ENCODE data around the gene KCNIP4. TPM values are rescaled to one million over a fixed set of nuclear protein-coding genes. Genes with fewer than 3 reads are reported as not detected.

Gene KCNIP4
- total RNA-seq, 1 donor from 2014 or later = 0.53 TPM

- Histone ChIP-seq H3K4me3 (ENCODE audit: low read depth, low read length) (no peak overlapping the region), H3K36me3 (ENCODE audit: control insufficient read depth, insufficient read depth, low read length) (no peaks in the 10 kb centered on the region), H3K27me3 (ENCODE audit: control insufficient read depth, insufficient read depth, low read length) (no peaks in the 10 kb centered on the region)
- DNase-seq (ENCODE audit: low read depth) (no peak), FAIRE-seq (no peak)
- TF ChIP-seq CTCF (IDR thresholded peaks at IDR 0.05; ENCODE audit: insufficient read depth, low read length, severe bottlenecking) = no peak
Measured at GRCh38 chr4:21986307-21986706, 37.7 kb upstream of the KCNIP4 start.

GRCh38 chr4:21982087-21982486 lies 33.5 kb upstream of the KCNIP4 start:
- H3K36me3 ChIP-seq (ENCODE audit: control insufficient read depth, insufficient read depth, low read length) = no peaks in the 10 kb centered on the region
- no peak for FAIRE-seq
- H3K27me3 ChIP-seq (ENCODE audit: control insufficient read depth, insufficient read depth, low read length) = no peaks in the 10 kb centered on the region
- no peak overlapping the region for H3K4me3 ChIP-seq (ENCODE audit: low read depth, low read length)
- no peak for TF ChIP-seq CTCF (IDR thresholded peaks at IDR 0.05; ENCODE audit: insufficient read depth, low read length, severe bottlenecking)
- no peak for DNase-seq (ENCODE audit: low read depth)

- no peaks in the 10 kb centered on the region for H3K27me3 ChIP-seq (ENCODE audit: control insufficient read depth, insufficient read depth, low read length)
- FAIRE-seq = no peak
- no peak for TF ChIP-seq CTCF (IDR thresholded peaks at IDR 0.05; ENCODE audit: insufficient read depth, low read length, severe bottlenecking)
- no peak for DNase-seq (ENCODE audit: low read depth)
- H3K36me3 ChIP-seq (ENCODE audit: control insufficient read depth, insufficient read depth, low read length) = no peaks in the 10 kb centered on the region
- H3K4me3 ChIP-seq (ENCODE audit: low read depth, low read length) = no peak overlapping the region
Measured at GRCh38 chr4:21979196-21979595, 30.6 kb upstream of the KCNIP4 start.

GRCh38 chr4:21976166-21976565 lies 27.6 kb upstream of the KCNIP4 start:
- Histone ChIP-seq H3K36me3 (ENCODE audit: control insufficient read depth, insufficient read depth, low read length) (no peaks in the 10 kb centered on the region), H3K4me3 (ENCODE audit: low read depth, low read length) (no peak overlapping the region), H3K27me3 (ENCODE audit: control insufficient read depth, insufficient read depth, low read length) (no peaks in the 10 kb centered on the region)
- DNase-seq (ENCODE audit: low read depth) (no peak), FAIRE-seq (no peak)
- TF ChIP-seq CTCF (IDR thresholded peaks at IDR 0.05; ENCODE audit: insufficient read depth, low read length, severe bottlenecking) = no peak

- Histone ChIP-seq H3K36me3 (ENCODE audit: control insufficient read depth, insufficient read depth, low read length) (no peaks in the 10 kb centered on the region), H3K27me3 (ENCODE audit: control insufficient read depth, insufficient read depth, low read length) (no peaks in the 10 kb centered on the region), H3K4me3 (ENCODE audit: low read depth, low read length) (no peak overlapping the region)
- TF ChIP-seq CTCF (IDR thresholded peaks at IDR 0.05; ENCODE audit: insufficient read depth, low read length, severe bottlenecking) = no peak
- no peak for DNase-seq (ENCODE audit: low read depth)
- FAIRE-seq = no peak
Measured at GRCh38 chr4:21973850-21974249, 25.3 kb upstream of the KCNIP4 start.

- FAIRE-seq (no peak), DNase-seq (ENCODE audit: low read depth) (no peak)
- no peak for TF ChIP-seq CTCF (IDR thresholded peaks at IDR 0.05; ENCODE audit: insufficient read depth, low read length, severe bottlenecking)
- Histone ChIP-seq H3K27me3 (ENCODE audit: control insufficient read depth, insufficient read depth, low read length) (no peaks in the 10 kb centered on the region), H3K36me3 (ENCODE audit: control insufficient read depth, insufficient read depth, low read length) (no peaks in the 10 kb centered on the region), H3K4me3 (ENCODE audit: low read depth, low read length) (no peak overlapping the region)
Measured at GRCh38 chr4:21964762-21965319, 16.3 kb upstream of the KCNIP4 start.

Data from bronchial epithelial cell (primary cell).